WERI-Rb-1 (cell line): ENCODE data around the gene FAM53A.

Experiments
- DNase-seq: peaks from one replicate; pipeline ENCODE4 v3.0.0-alpha.2; 2020
- H3K27ac ChIP-seq: fragments of 250-450 bp; sonication (Bioruptor Pico); 2 replicates; pipeline ENCODE4 v1.5.1; 2020; ENCODE audit warnings: mild to moderate bottlenecking, moderate library complexity
- H3K27me3 ChIP-seq: fragments of 250-450 bp; sonication (Bioruptor Pico); 2 replicates; pipeline ENCODE4 v1.5.1; 2021; ENCODE audit warnings: mild to moderate bottlenecking, low read depth, moderate library complexity; ENCODE audit not compliant: insufficient read depth, severe bottlenecking
- H3K36me3 ChIP-seq: fragments of 250-450 bp; sonication (Bioruptor Pico); 2 replicates; pipeline ENCODE4 v1.5.1; 2020; ENCODE audit warnings: mild to moderate bottlenecking, moderate library complexity
- H3K4me3 ChIP-seq: 2 replicates; pipeline ENCODE4 v1.5.1; 2011; ENCODE audit warnings: low read depth, mild to moderate bottlenecking, control low read depth, low read length
- H3K9me3 ChIP-seq: fragments of 250-450 bp; sonication (Bioruptor Pico); 2 replicates; pipeline ENCODE4 v1.5.1; 2021; ENCODE audit warnings: mild to moderate bottlenecking, moderate library complexity; ENCODE audit not compliant: severe bottlenecking
- CTCF ChIP-seq: IDR thresholded peaks from 2 replicates; pipeline ENCODE4 v1.5.1; 2011; ENCODE audit warnings: low read depth, mild to moderate bottlenecking, control low read depth, inconsistent platforms, low read length

FAM53A gene

GRCh38 chr4:1591107-1591506, 93.0 kb downstream of the FAM53A start:
- Histone ChIP-seq H3K27me3 (no peaks in the 10 kb centered on the region), H3K9me3 (peaks cover 5% of the 10 kb centered on the region), H3K36me3 (no peaks in the 10 kb centered on the region), H3K4me3 (no peak overlapping the region), H3K27ac (no peak overlapping the region)
- TF ChIP-seq CTCF = no peak
- no peak for DNase-seq

GRCh38 chr4:1590244-1590643, 93.9 kb downstream of the FAM53A start:
- Histone ChIP-seq H3K36me3 (no peaks in the 10 kb centered on the region), H3K27me3 (no peaks in the 10 kb centered on the region), H3K27ac (no peak overlapping the region), H3K4me3 (no peak overlapping the region), H3K9me3 (peaks cover 5% of the 10 kb centered on the region)
- TF ChIP-seq CTCF = no peak
- DNase-seq = no peak
